Measurements from ENCODE around the gene VAX1. TPM values are rescaled to one million over a fixed set of nuclear protein-coding genes. Genes with fewer than 3 reads are reported as not detected.

Gene VAX1
- total RNA-seq, 1 experiment from 2014 or later, result 0.27 TPM

- peak; percentile 42 for DNase-seq (ENCODE audit: low read depth)
These were observed 27.7 kb upstream of the VAX1 start for GRCh38 chr10:117165538-117166417.

GRCh38 chr10:117164592-117165537 is 26.8 kb upstream of the VAX1 start:
- in situ Hi-C loops (cut with HindIII; ENCODE audit: low pct_unique_long_range_greater_than_20kb, low sequenced_read_pairs), result no loop called here
- DNase-seq (ENCODE audit: low read depth), result no peak

More at GRCh38 chr10:117165538-117166417, 27.7 kb upstream of the VAX1 start:
- in situ Hi-C loops (cut with HindIII; ENCODE audit: low pct_unique_long_range_greater_than_20kb, low sequenced_read_pairs), result no loop called here

- in situ Hi-C loops (cut with HindIII; ENCODE audit: low pct_unique_long_range_greater_than_20kb, low sequenced_read_pairs), result no loop called here
- no peak for DNase-seq (ENCODE audit: low read depth)
These were observed 26.0 kb upstream of the VAX1 start for GRCh38 chr10:117163954-117164548.

GRCh38 chr10:117163061-117163953 is 25.2 kb upstream of the VAX1 start:
- DNase-seq (ENCODE audit: low read depth), result no peak
- in situ Hi-C loops (cut with HindIII; ENCODE audit: low pct_unique_long_range_greater_than_20kb, low sequenced_read_pairs), result no loop called here

- in situ Hi-C loops (cut with HindIII; ENCODE audit: low pct_unique_long_range_greater_than_20kb, low sequenced_read_pairs), result no loop called here
- DNase-seq (ENCODE audit: low read depth), result no peak
These were observed 24.3 kb upstream of the VAX1 start for GRCh38 chr10:117162093-117163060.

GRCh38 chr10:117161386-117162033 is 23.4 kb upstream of the VAX1 start:
- DNase-seq (ENCODE audit: low read depth), result no peak
- in situ Hi-C loops (cut with HindIII; ENCODE audit: low pct_unique_long_range_greater_than_20kb, low sequenced_read_pairs), result no loop called here

- no peak for DNase-seq (ENCODE audit: low read depth)
- in situ Hi-C loops (cut with HindIII; ENCODE audit: low pct_unique_long_range_greater_than_20kb, low sequenced_read_pairs), result no loop called here
These were observed 22.5 kb upstream of the VAX1 start for GRCh38 chr10:117160567-117160966.

GRCh38 chr10:117159390-117159789 is 21.3 kb upstream of the VAX1 start:
- in situ Hi-C loops (cut with HindIII; ENCODE audit: low pct_unique_long_range_greater_than_20kb, low sequenced_read_pairs), result no loop called here

GRCh38 chr10:117158297-117158696 is 20.2 kb upstream of the VAX1 start:
- no peak for DNase-seq (ENCODE audit: low read depth)
- in situ Hi-C loops (cut with HindIII; ENCODE audit: low pct_unique_long_range_greater_than_20kb, low sequenced_read_pairs), result no loop called here

More at GRCh38 chr10:117159390-117159789, 21.3 kb upstream of the VAX1 start:
- no peak for DNase-seq (ENCODE audit: low read depth)

GRCh38 chr10:117152668-117153067 is 14.6 kb upstream of the VAX1 start:
- no peak for DNase-seq (ENCODE audit: low read depth)
- in situ Hi-C loops (cut with HindIII; ENCODE audit: low pct_unique_long_range_greater_than_20kb, low sequenced_read_pairs), result no loop called here

GRCh38 chr10:117148284-117148683 is 10.2 kb upstream of the VAX1 start:
- in situ Hi-C loops (cut with HindIII; ENCODE audit: low pct_unique_long_range_greater_than_20kb, low sequenced_read_pairs), result no loop called here
- no peak for DNase-seq (ENCODE audit: low read depth)

- in situ Hi-C loops (cut with HindIII; ENCODE audit: low pct_unique_long_range_greater_than_20kb, low sequenced_read_pairs), result no loop called here
- no peak for DNase-seq (ENCODE audit: low read depth)
These were observed 6.9 kb upstream of the VAX1 start for GRCh38 chr10:117145019-117145418.

GRCh38 chr10:117143103-117143823 is 5.2 kb upstream of the VAX1 start:
- DNase-seq (ENCODE audit: low read depth), result no peak
- in situ Hi-C loops (cut with HindIII; ENCODE audit: low pct_unique_long_range_greater_than_20kb, low sequenced_read_pairs), result no loop called here

GRCh38 chr10:117140525-117140902 is 2.4 kb upstream of the VAX1 start:
- in situ Hi-C loops (cut with HindIII; ENCODE audit: low pct_unique_long_range_greater_than_20kb, low sequenced_read_pairs), result no loop called here
- DNase-seq (ENCODE audit: low read depth), result no peak

- DNase-seq (ENCODE audit: low read depth), result no peak
- in situ Hi-C loops (cut with HindIII; ENCODE audit: low pct_unique_long_range_greater_than_20kb, low sequenced_read_pairs), result no loop called here
These were observed 1.8 kb upstream of the VAX1 start for GRCh38 chr10:117139581-117140524.

Data from Caki2 (cell line).